ENCODE measurements around the gene DYNC1H1.

The DYNC1H1 gene

DNA sequence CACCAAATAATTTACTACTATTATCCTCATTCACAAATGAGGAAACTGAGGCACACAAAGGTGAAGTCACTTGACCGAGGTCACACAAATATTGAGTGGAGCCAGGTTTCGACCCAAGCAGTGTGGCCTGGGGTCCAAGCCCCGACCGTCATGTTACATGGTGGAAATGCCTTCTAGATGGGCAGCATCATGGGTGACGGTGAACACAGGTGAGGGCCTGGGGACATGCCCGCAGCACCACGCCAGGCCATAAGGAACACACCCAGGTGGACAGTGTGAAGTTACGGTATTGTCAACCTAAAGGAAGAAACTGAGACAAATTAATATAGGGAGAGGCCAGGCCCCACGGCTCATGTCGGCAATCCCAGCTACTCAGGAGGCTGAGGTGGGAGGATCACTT lies 35.3 kb upstream of the DYNC1H1 start:
- TF ChIP-seq POLR2A (IDR thresholded peaks at IDR 0.05; ENCODE audit: low read length) (no peak), GATA1 (IDR thresholded peaks at IDR 0.05; ENCODE audit: low read depth, low read length) (no peak)
- no peak for DNase-seq

DNA sequence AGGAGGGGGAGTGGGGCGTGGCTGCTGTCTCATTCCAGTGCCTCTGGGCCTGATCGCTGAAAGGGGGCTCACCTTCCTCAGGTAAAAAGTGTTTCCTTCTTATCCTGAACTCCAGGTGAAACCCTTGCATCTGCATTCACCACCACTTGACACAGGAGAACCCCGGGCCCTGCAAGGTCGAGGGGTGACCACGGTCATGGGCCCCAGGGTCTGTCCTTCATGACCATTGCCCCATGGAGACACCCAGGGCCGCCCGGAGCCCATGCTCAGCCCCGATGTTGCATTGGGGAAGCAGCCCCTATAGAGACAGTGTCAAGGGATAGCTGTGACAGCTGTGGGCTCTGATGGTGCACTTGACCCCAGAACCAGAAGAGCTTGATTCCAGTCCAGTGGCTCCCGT lies 34.4 kb upstream of the DYNC1H1 start:
- TF ChIP-seq POLR2A (IDR thresholded peaks at IDR 0.05; ENCODE audit: low read length) (no peak), GATA1 (IDR thresholded peaks at IDR 0.05; ENCODE audit: low read depth, low read length) (no peak)

DNA sequence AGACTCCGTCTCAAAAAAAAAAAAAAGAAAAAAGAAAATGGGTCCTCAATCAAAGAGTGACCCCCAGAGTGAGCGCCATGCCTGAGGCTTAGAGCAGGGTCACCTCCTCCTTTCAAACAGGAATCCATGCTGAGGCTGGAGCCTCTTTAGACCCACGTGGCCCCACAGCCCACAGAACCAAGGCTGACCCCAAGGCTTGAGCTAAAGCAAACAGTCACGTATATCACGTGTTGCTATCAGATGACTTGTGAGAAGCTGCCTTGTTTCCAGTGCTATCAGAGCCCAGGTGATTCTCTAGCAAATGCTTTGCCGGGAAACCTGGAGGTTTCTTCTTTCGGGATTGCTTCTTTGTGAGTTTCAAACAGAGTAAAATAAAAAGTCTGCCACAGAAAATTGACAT lies 31.7 kb upstream of the DYNC1H1 start:
- no peak for DNase-seq
- TF ChIP-seq GATA1 (IDR thresholded peaks at IDR 0.05; ENCODE audit: low read depth, low read length) (no peak), POLR2A (IDR thresholded peaks at IDR 0.05; ENCODE audit: low read length) (no peak)

More for the DNA sequence above, 34.4 kb upstream of the DYNC1H1 start:
- no peak for DNase-seq

DNA sequence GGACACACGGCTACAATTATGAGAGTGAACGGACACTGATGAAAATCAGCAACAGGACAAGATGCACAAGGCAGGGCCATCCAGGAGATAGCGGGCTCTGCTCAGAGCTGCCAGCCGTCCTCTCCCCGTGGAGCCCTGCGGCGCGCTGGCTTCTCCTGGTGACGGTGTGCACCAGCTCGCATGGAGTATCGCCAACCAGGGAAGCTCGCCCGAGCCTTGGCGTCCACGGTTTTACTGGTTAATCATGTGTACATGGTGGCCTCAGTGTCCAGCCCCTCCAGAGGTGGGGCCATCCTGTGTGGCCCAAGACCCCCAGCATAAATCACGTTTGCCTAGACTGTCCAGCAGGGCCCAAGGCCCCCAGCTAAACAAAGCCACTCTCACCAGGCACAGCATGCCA lies 31.2 kb upstream of the DYNC1H1 start:
- no peak for TF ChIP-seq POLR2A (IDR thresholded peaks at IDR 0.05; ENCODE audit: low read length)
- no peak for TF ChIP-seq GATA1 (IDR thresholded peaks at IDR 0.05; ENCODE audit: low read depth, low read length)
- no peak for DNase-seq

DNA sequence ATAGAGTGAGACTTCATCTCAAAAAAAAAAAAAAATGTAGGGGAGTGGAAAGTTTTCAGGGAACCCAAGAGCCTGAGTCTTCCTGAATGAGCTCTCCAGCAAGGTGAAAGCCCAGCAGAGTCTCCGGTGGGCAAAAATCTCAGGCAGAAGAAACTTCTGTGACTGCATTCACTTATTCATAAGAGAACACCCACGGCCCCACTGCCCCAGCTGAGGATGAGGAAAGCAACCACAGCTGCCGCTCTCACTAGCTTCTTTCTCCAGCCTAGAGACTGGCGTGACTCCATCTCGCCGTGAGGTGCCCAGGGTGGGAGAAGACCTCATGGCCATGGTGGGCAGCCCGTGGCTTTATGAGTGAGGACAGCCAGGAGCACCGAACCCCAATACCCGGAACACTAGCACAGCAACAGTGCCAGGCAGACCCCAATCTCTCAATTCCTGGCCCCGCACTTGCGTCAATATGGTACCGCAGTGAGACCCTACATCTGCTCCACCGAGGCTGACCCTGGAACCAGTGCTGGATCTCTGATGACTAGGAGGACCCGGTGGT lies 29.7 kb upstream of the DYNC1H1 start:
- no peak for DNase-seq

DNA sequence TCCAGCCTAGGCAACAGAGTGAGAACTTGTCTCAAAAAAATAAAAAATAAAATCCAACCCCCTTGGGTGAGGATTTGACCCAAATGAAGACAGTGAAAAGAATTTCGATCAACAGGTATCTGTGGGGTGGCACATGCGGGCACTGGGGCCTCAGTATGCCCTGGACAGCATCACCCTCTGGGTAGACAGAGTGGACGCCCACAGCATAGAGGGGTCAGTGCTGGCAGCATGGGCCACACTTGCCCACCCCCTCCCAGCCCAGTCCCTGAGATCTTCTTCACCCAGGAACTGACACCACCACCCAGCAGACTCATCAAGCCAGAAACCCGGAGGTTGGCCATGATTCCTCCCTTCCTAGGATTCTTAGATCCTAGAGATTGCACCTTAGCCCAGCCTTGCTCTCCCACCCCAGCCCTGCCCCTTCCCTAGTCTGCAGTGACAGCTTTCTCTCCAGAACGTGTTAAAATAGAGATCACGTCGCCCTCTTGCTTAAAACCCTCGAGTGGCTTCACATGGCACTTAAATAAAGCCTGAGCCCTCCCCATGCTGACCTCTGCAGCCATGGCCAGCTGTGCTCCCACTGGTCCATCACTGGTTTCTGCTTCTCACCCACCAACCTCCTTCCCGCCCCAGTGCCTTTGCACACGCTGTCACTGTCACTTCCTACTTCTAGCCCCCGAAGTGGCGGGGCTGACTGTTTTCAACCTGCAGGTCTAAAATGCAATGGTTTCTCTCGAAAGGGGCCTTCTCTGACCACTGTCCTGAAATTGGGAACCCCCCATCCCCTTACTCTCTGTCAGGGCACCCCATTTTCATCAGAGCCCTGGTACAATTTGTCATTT lies 26.2 kb upstream of the DYNC1H1 start:
- TF ChIP-seq POLR2A (IDR thresholded peaks at IDR 0.05; ENCODE audit: low read length) = no peak
- TF ChIP-seq GATA1 (IDR thresholded peaks at IDR 0.05; ENCODE audit: low read depth, low read length) = no peak
- DNase-seq = no peak

More for the DNA sequence above, 29.7 kb upstream of the DYNC1H1 start:
- TF ChIP-seq POLR2A (IDR thresholded peaks at IDR 0.05; ENCODE audit: low read length) = no peak
- TF ChIP-seq GATA1 (IDR thresholded peaks at IDR 0.05; ENCODE audit: low read depth, low read length) = no peak

DNA sequence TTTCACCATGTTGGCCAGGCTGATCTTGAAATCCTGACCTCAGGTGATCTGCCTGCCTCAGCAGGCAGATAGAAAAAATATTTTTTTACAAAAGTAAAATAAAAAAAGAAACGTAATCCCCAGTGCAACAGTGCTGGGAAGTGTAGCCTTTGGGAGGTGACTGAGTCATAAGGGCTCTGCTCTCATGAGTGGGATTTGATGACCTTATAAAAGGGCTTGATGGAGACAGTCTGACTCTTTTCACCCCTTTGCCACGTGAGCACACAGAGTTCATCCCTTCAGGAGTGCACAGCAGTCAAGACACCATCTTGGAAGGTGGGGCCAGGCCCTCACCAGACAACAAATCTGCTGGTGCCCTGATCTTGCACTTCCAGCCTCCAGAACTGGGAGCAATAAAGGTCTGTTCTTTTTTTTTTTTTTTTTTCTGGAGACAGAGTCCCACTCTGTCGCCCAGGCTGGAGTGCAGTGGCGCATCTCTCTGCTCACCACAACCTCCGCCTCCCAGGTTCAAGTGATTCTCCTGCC lies 24.7 kb upstream of the DYNC1H1 start:
- TF ChIP-seq POLR2A (IDR thresholded peaks at IDR 0.05; ENCODE audit: low read length) (no peak), GATA1 (IDR thresholded peaks at IDR 0.05; ENCODE audit: low read depth, low read length) (no peak)

DNA sequence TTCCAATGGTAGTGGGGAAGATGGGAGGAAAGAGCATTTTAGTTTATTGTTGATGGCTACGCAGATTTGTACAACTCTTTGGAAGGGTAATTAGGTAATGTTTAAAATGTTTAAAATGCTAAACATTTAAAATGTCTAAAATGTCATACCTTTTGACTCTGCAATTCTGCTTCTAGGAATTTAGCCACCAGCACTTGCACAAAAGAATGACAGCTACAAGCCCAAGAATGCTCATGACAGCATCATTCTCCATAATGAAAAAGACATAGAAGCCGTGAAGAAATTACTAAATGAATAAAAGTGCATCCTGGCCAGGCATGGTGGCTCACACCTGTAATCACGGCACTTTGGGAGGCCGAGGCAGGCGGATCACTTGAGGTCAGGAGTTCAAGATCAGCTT lies 19.9 kb upstream of the DYNC1H1 start:
- TF ChIP-seq GATA1 (IDR thresholded peaks at IDR 0.05; ENCODE audit: low read depth, low read length) = no peak
- TF ChIP-seq POLR2A (IDR thresholded peaks at IDR 0.05; ENCODE audit: low read length) = no peak
- no peak for DNase-seq

More for the DNA sequence above, 24.7 kb upstream of the DYNC1H1 start:
- DNase-seq = no peak

DNA sequence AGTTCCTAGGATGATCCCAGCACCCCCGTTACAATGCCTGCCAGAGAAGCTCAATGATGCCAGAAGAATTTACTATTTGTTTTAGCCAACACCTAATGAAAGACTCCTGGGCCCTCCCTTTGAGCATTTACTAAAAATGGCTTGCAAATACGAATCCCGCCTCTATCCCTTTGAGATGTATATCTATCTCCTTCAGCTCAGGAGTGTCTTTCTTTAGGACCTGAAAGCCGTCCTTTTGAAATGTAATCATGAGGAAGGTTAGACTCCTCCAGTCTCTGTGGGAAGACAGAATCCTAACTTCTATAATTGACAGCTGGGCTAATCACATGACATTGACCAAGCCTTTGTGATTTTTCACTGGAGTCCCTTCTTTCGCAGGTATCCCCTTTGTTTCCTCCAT lies 19.2 kb upstream of the DYNC1H1 start:
- TF ChIP-seq POLR2A (IDR thresholded peaks at IDR 0.05; ENCODE audit: low read length) = no peak
- no peak for TF ChIP-seq GATA1 (IDR thresholded peaks at IDR 0.05; ENCODE audit: low read depth, low read length)
- DNase-seq = no peak

DNA sequence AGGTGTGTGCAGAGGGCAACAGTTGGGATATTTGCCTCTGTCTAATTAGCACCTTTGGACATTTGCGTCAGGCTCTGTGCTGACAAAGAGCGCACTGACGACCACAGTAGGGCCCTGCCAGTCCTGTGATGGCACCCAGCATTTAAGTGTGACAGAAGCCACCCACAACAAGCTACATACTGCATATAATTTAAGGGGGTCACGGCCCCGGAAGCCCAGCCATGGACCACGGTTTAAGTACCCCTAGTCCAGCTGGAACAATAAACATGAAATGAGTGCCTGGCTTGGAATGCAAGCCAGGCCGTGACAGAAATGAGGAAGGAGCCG lies 16.8 kb upstream of the DYNC1H1 start:
- TF ChIP-seq POLR2A (IDR thresholded peaks at IDR 0.05; ENCODE audit: low read length) (no peak), GATA1 (IDR thresholded peaks at IDR 0.05; ENCODE audit: low read depth, low read length) (no peak)
- DNase-seq = peak in 1 of 2 experiments; percentile 75

DNA sequence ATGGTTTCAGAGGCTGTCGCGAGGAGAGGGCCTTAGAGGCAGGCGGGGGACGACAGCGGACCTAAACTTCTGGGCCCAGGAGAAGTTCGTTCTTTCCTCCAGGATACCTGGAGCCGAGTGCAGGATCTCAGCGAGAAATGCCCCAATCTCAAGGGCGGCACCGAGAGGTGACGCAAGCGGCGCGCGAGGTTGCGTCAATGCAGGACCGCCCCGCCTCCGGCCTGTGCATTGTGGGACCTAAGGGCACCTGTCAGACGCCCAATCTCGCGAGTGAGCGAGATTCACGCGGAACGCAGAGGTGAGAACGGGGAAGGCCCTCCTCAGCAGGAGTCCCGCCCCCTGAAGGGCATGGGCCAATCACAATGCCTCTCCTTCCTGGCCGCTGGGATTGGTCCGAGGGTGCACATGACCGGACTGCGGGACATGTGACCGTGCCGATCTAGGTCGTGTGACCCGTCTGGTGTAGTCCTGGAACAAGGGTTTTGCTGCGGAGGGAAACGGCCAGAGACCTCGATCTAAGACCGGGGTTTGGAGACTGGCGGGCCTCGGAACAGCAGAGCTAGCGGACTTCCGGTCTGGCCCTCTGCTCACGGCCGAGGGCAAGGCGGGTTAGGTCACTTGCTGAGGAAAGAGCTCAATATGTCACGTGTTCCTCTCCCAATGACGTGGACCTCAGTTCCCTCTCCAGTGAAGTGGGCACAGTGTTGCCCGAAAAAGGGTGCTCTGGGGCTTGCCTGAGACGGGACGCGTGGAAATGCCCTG lies 16.3 kb upstream of the DYNC1H1 start:
- peak; percentile 100 for DNase-seq
- TF ChIP-seq GATA1 (IDR thresholded peaks at IDR 0.05; ENCODE audit: low read depth, low read length) (no peak), POLR2A (IDR thresholded peaks at IDR 0.05; ENCODE audit: low read length) (peak; percentile 99)

DNA sequence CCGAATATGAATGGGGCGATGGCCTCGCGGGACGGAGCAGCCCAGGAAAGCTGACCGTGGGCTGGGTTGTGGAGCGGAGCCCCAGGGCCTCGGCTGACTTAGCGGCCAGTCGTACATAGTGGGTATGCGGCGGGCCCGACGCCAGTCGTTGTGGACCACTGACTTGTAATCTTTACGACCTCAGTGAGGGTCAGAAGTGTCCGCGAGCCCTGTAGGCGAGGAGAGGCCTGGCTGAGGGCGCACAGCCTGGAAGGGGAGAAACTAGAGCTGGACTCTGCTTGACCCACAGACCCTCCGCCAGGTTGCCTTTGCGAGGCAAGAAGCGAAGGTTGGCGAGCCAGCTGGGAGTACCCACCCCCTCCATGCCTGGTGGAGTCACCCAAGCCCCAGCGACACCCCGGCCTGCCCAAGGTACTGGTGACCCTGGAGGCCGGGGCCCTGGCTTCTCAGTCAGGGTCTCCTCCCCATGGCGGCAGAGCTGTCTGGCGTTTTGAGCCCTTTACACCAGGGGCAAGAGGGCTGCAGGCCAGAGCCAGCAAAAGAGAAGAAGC lies 15.6 kb upstream of the DYNC1H1 start:
- peak in 1 of 2 experiments; percentile 54 for DNase-seq

DNA sequence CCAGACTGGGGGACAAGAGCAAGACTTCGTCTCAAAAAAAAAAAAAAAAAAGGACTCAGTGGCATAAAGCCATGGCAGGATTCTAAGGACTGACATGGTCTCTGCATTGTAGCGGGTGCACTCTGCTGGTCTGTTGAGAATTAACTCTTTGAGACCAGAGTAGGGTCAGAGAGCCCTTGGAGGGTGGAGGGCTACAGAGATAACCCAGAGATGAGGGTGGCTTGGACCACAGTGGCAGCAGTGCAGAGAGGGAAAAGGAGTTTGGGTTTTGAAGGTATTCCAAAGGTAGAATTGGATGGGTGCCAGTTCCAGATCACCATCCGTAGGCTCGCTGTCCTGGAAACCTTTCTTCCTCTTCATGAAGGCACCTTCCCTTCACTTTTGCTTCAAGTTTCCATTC lies 14.3 kb upstream of the DYNC1H1 start:
- TF ChIP-seq GATA1 (IDR thresholded peaks at IDR 0.05; ENCODE audit: low read depth, low read length) (no peak), POLR2A (IDR thresholded peaks at IDR 0.05; ENCODE audit: low read length) (no peak)
- DNase-seq = no peak

More for the DNA sequence above, 15.6 kb upstream of the DYNC1H1 start:
- no peak for TF ChIP-seq GATA1 (IDR thresholded peaks at IDR 0.05; ENCODE audit: low read depth, low read length)
- no peak for TF ChIP-seq POLR2A (IDR thresholded peaks at IDR 0.05; ENCODE audit: low read length)

Data from erythroblast (primary cell).